Spleen (tissue), 7 donors: Measurements from ENCODE around the gene KRT85.

Source experiments
- POLR2A ChIP-seq, 3 donors: fragments of 450-650 bp; IDR thresholded peaks; one replicate each; pipeline ENCODE4 v1.5.1; 2017; ENCODE audit warnings: antibody characterized with exemption in 3 of 3, mild to moderate bottlenecking in 1 of 3
- POLR2AphosphoS5 ChIP-seq, 3 donors: sonication (generic); formaldehyde crosslinking; IDR thresholded peaks; one replicate each; pipeline ENCODE4 v1.5.1; 2017; ENCODE audit warnings: antibody characterized with exemption in 3 of 3
- TF ChIP-seq, protein P1 (sequence below), 11 experiments: fragments of 200-600 bp in 7 of 11; fragments of 450-650 bp in 4 of 11; sonication (generic) in 4 of 11; IDR thresholded peaks in 8 of 11; conservative IDR thresholded peaks in 3 of 11; 1 replicate in 7 of 11; 2 replicates in 4 of 11; pipeline versions ENCODE4 v1.4.0 to v1.8.0; 2016 to 2021; ENCODE audit warnings: antibody characterized with exemption in 11 of 11, inconsistent platforms in 4 of 11, mild to moderate bottlenecking in 1 of 11
- donor health status: DM: no; HTN: no; CAD: no; lungs with moderate emphysema.
- donor health status: DM: no; HTN: no; CAD: no.
- donor health status: DM: no; HTN: no; CAD: no.

DNA sequence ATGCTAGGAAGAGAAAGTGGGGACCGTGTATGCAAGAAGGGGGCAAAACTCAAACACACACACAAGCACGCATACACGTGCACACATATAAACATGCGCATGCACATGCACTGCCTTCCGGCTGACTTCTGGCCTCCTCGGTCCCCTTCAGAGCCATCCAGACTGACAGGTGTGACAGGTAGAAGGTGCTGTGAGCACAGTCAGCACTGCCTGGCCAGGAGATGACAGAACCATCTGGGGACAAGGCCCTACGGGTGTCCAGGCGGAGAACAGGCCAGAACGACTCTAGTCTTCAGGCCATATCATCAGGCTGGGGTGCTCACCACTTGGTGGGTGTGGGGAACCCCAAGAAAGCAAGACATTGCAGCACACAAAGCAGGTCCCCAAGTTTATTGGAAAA is 53.4 kb downstream of the KRT85 start:
- TF ChIP-seq, protein P1, sequence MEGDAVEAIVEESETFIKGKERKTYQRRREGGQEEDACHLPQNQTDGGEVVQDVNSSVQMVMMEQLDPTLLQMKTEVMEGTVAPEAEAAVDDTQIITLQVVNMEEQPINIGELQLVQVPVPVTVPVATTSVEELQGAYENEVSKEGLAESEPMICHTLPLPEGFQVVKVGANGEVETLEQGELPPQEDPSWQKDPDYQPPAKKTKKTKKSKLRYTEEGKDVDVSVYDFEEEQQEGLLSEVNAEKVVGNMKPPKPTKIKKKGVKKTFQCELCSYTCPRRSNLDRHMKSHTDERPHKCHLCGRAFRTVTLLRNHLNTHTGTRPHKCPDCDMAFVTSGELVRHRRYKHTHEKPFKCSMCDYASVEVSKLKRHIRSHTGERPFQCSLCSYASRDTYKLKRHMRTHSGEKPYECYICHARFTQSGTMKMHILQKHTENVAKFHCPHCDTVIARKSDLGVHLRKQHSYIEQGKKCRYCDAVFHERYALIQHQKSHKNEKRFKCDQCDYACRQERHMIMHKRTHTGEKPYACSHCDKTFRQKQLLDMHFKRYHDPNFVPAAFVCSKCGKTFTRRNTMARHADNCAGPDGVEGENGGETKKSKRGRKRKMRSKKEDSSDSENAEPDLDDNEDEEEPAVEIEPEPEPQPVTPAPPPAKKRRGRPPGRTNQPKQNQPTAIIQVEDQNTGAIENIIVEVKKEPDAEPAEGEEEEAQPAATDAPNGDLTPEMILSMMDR (IDR thresholded peaks at IDR 0.05 in 8 of 11, conservative IDR thresholded peaks at IDR 0.05 in 3 of 11): no peak
- TF ChIP-seq POLR2AphosphoS5 (IDR thresholded peaks at IDR 0.05) (no peak), POLR2A (IDR thresholded peaks at IDR 0.05) (no peak)
